ENCODE results near the gene SPOCK2. TPM values are rescaled to one million over a fixed set of nuclear protein-coding genes. Genes with fewer than 3 reads are reported as not detected.

Gene SPOCK2
- total and polyA plus RNA-seq, 2 donors (not counting 1 experiment from before 2014, with no cell fraction given), result 39.1 to 139 TPM

- no peak overlapping the region for H3K4me3 ChIP-seq (ENCODE audit: control extremely low read depth in 1 of 5, extremely low read depth in 1 of 5, insufficient read depth in 1 of 5, low read depth in 2 of 5, low read length in 4 of 5)
- POLR2A ChIA-PET, result no interaction called here
These were observed 10.7 kb upstream of the SPOCK2 start for GRCh38 chr10:72098836-72099599.

DNA sequence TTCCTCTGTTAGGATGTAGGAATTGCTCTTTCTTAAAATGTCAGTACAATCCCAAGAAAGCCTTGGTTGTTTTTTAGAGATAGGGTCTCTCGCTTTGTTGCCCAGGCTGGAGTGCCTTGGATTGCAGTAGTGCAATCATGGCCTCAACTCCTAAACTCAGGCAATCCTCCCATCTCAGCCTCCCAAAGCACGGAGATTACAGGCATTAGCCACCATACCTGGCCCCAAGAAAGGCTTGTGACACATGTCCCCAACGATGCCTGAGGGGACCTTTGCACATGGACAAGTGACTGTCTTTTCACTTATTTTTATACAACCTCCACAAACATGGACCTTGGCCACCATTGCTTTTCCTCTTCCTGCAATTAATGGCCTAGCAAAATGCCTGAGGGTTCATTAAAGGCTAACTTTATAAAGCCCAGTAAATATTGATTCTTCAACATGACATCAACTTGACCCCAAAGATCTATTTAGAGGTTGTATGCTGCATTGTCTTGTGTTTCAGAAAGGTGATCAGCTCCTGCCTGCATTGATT lies 10.0 kb upstream of the SPOCK2 start:
- Mint-ChIP-seq H3K4me3 (no peak overlapping the region), H3K9me3 (ENCODE audit: insufficient read depth) (no peaks in the 10 kb centered on the region), H3K27me3 (no peaks in the 10 kb centered on the region), H3K27ac (no peak overlapping the region), H3K4me1 (no peaks in the 10 kb centered on the region)
- H3K4me1 ChIP-seq (ENCODE audit: control insufficient read depth in 2 of 2, insufficient read depth in 2 of 2, low read length in 2 of 2), result no peaks in the 10 kb centered on the region
- H4K20me1 ChIP-seq (ENCODE audit: control insufficient read depth, insufficient read depth, low read length, poor library complexity, severe bottlenecking), result no peaks in the 10 kb centered on the region
- intact Hi-C loops (cut with micrococcal nuclease), result no loop called here
- H3K4me2 ChIP-seq (replicated peaks; ENCODE audit: low read depth, low read length, poor library complexity, severe bottlenecking), result no peak overlapping the region
- H2AFZ ChIP-seq (ENCODE audit: insufficient read depth, low read depth, low read length, poor library complexity, severe bottlenecking), result no peak overlapping the region
- H3K27ac ChIP-seq (ENCODE audit: low read length in 2 of 2), result no peak overlapping the region
- TF ChIP-seq, protein P1, sequence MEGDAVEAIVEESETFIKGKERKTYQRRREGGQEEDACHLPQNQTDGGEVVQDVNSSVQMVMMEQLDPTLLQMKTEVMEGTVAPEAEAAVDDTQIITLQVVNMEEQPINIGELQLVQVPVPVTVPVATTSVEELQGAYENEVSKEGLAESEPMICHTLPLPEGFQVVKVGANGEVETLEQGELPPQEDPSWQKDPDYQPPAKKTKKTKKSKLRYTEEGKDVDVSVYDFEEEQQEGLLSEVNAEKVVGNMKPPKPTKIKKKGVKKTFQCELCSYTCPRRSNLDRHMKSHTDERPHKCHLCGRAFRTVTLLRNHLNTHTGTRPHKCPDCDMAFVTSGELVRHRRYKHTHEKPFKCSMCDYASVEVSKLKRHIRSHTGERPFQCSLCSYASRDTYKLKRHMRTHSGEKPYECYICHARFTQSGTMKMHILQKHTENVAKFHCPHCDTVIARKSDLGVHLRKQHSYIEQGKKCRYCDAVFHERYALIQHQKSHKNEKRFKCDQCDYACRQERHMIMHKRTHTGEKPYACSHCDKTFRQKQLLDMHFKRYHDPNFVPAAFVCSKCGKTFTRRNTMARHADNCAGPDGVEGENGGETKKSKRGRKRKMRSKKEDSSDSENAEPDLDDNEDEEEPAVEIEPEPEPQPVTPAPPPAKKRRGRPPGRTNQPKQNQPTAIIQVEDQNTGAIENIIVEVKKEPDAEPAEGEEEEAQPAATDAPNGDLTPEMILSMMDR (IDR thresholded peaks at IDR 0.05), result no peak
- TF ChIP-seq EZH2 (IDR thresholded peaks at IDR 0.05; ENCODE audit: borderline replicate concordance, insufficient read depth, low read depth, low read length, poor library complexity, severe bottlenecking), result no peak
- ATAC-seq (ENCODE audit: low read depth) (no peak), DNase-seq (no peak)
- H3K4me3 ChIP-seq (ENCODE audit: control extremely low read depth in 1 of 5, extremely low read depth in 1 of 5, insufficient read depth in 1 of 5, low read depth in 2 of 5, low read length in 4 of 5), result no peak overlapping the region
- no peaks in the 10 kb centered on the region for H3K79me2 ChIP-seq (ENCODE audit: control insufficient read depth, insufficient read depth, low read length)
- no peaks in the 10 kb centered on the region for H3K9me3 ChIP-seq (ENCODE audit: control extremely low read depth in 1 of 3, control insufficient read depth in 2 of 3, insufficient read depth in 1 of 3, low read length in 2 of 3)
- no peaks in the 10 kb centered on the region for H3K27me3 ChIP-seq (replicated peaks in 1 of 4; ENCODE audit: control extremely low read depth in 1 of 4, control insufficient read depth in 3 of 4, insufficient read depth in 4 of 4, low read length in 3 of 4)
- peaks cover 2 to 40% of the 10 kb centered on the region in 2 experiments for H3K36me3 ChIP-seq (replicated peaks in 1 of 2; ENCODE audit: control extremely low read depth in 1 of 2, control insufficient read depth in 1 of 2, extremely low read depth in 1 of 2, insufficient read depth in 2 of 2, low read length in 1 of 2)
- no peak overlapping the region for H3K9ac ChIP-seq (ENCODE audit: low read length)
- CTCF ChIA-PET, result no interaction called here
- WGBS (ENCODE audit: insufficient coverage), result 95% methylated on average over 3 of the region's 3 CpGs
- POLR2A ChIA-PET, result no interaction called here

More at GRCh38 chr10:72098836-72099599, 10.7 kb upstream of the SPOCK2 start:
- CTCF ChIA-PET, result interaction anchor here (1.0 kb wide), 1 partner anchor 50 kb away, joined by 3 read pairs; no protein-coding TSS in a partner anchor
- H3K9me3 Mint-ChIP-seq (ENCODE audit: insufficient read depth), result no peaks in the 10 kb centered on the region
- H3K4me2 ChIP-seq (replicated peaks; ENCODE audit: low read depth, low read length, poor library complexity, severe bottlenecking), result no peak overlapping the region
- H3K27me3 Mint-ChIP-seq, result no peaks in the 10 kb centered on the region
- peaks cover 2 to 44% of the 10 kb centered on the region in 2 experiments for H3K36me3 ChIP-seq (replicated peaks in 1 of 2; ENCODE audit: control extremely low read depth in 1 of 2, control insufficient read depth in 1 of 2, extremely low read depth in 1 of 2, insufficient read depth in 2 of 2, low read length in 1 of 2)
- no peaks in the 10 kb centered on the region for H3K27me3 ChIP-seq (replicated peaks in 1 of 4; ENCODE audit: control extremely low read depth in 1 of 4, control insufficient read depth in 3 of 4, insufficient read depth in 4 of 4, low read length in 3 of 4)
- H3K4me1 Mint-ChIP-seq, result no peaks in the 10 kb centered on the region
- no peak overlapping the region for H3K9ac ChIP-seq (ENCODE audit: low read length)
- H4K20me1 ChIP-seq (ENCODE audit: control insufficient read depth, insufficient read depth, low read length, poor library complexity, severe bottlenecking), result no peaks in the 10 kb centered on the region
- H3K27ac Mint-ChIP-seq, result no peak overlapping the region
- H2AFZ ChIP-seq (ENCODE audit: insufficient read depth, low read depth, low read length, poor library complexity, severe bottlenecking), result no peak overlapping the region
- H3K79me2 ChIP-seq (ENCODE audit: control insufficient read depth, insufficient read depth, low read length), result no peaks in the 10 kb centered on the region
- no peaks in the 10 kb centered on the region for H3K9me3 ChIP-seq (ENCODE audit: control extremely low read depth in 1 of 3, control insufficient read depth in 2 of 3, insufficient read depth in 1 of 3, low read length in 2 of 3)
- no peaks in the 10 kb centered on the region for H3K4me1 ChIP-seq (ENCODE audit: control insufficient read depth in 2 of 2, insufficient read depth in 2 of 2, low read length in 2 of 2)
- intact Hi-C loops (cut with micrococcal nuclease), result no loop called here
- TF ChIP-seq, protein P1 (IDR thresholded peaks at IDR 0.05), result no peak
- no peak for TF ChIP-seq EZH2 (IDR thresholded peaks at IDR 0.05; ENCODE audit: borderline replicate concordance, insufficient read depth, low read depth, low read length, poor library complexity, severe bottlenecking)
- no peak overlapping the region for H3K27ac ChIP-seq (ENCODE audit: low read length in 2 of 2)
- DNase-seq (no peak), ATAC-seq (ENCODE audit: low read depth) (no peak)
- no peak overlapping the region for H3K4me3 Mint-ChIP-seq
- WGBS (ENCODE audit: insufficient coverage), result no CpG with 5 or more reads among the region's 6 CpGs

Measured in B cell (primary cell).